ENCODE data around the gene NCAM2.

The NCAM2 gene

DNA sequence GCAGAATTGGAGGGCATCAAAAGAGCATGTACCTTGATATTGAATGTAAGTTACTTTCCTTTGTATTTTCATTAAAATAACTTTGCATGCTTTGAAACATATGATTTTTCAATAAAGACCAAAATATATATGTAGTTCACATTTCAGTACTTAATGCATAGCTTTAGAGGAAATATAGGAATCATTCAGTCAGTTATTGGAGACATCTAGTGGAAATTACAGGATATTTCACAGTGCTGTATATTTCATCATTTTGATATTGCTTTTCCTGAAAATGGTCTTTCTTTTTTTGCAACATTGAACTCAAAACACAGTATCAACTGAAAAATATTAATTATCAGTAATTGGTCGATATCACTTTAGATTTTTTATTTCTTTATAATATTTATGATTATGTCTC, 375.8 kb downstream of the NCAM2 start:
- no peak for DNase-seq (ENCODE audit: extremely low spot score)
- ChIA-PET POLR2A (no interaction called here), CTCF (interaction anchor here (0.6 to 1.0 kb wide), 2 partner anchors 13 to 86 kb away, joined by 3 to 5 read pairs; no protein-coding TSS in a partner anchor)
- TF ChIP-seq FOXM1 (IDR thresholded peaks at IDR 0.05; ENCODE audit: borderline replicate concordance), result no peak
- TF ChIP-seq ZNF384 (IDR thresholded peaks at IDR 0.05), result no peak
- TF ChIP-seq ARNT (IDR thresholded peaks at IDR 0.05), result no peak
- TF ChIP-seq LEF1 (IDR thresholded peaks at IDR 0.05; ENCODE audit: borderline replicate concordance), result no peak
- no peak for TF ChIP-seq SUZ12 (IDR thresholded peaks at IDR 0.05)
- TF ChIP-seq ELF4 (IDR thresholded peaks at IDR 0.05), result no peak
- no peak for TF ChIP-seq BHLHE40 (IDR thresholded peaks at IDR 0.05; ENCODE audit: borderline replicate concordance)
- TF ChIP-seq SP1 (IDR thresholded peaks at IDR 0.05), result no peak
- TF ChIP-seq, protein P1, sequence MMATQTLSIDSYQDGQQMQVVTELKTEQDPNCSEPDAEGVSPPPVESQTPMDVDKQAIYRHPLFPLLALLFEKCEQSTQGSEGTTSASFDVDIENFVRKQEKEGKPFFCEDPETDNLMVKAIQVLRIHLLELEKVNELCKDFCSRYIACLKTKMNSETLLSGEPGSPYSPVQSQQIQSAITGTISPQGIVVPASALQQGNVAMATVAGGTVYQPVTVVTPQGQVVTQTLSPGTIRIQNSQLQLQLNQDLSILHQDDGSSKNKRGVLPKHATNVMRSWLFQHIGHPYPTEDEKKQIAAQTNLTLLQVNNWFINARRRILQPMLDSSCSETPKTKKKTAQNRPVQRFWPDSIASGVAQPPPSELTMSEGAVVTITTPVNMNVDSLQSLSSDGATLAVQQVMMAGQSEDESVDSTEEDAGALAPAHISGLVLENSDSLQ (IDR thresholded peaks at IDR 0.05), result no peak
- no peak for TF ChIP-seq L3MBTL2 (conservative IDR thresholded peaks at IDR 0.05)
- TF ChIP-seq HDGF (IDR thresholded peaks at IDR 0.05; ENCODE audit: borderline replicate concordance), result no peak
- no peak for TF ChIP-seq FOXK2 (IDR thresholded peaks at IDR 0.05)
- TF ChIP-seq FOXA1 (IDR thresholded peaks at IDR 0.05), result no peak
- no peak for TF ChIP-seq TARDBP (IDR thresholded peaks at IDR 0.05)
- no peak for TF ChIP-seq NFRKB (IDR thresholded peaks at IDR 0.05)
- no peak for TF ChIP-seq CTBP1 (IDR thresholded peaks at IDR 0.05; ENCODE audit: borderline replicate concordance)

DNA sequence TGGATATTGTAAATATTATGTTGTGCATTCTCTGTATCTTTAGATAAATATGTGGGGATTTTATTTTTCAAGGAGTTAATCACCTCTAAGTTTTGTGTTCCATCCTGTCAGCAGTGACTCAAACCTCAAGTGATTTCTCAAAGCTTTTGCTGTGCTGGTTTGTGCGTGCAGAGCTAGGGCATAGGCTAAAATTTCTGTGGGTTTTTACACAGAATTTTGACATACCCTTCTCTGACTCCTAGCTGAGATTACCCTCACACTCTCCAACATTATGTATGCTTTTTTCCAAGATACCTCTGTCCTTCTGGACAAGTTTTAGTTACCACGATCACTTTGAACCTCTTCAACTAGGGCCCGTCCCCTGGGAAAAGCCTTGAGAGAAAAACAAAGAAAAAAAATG, 384.9 kb downstream of the NCAM2 start:
- DNase-seq (ENCODE audit: extremely low spot score), result no peak
- TF ChIP-seq CTBP1 (IDR thresholded peaks at IDR 0.05; ENCODE audit: borderline replicate concordance) (no peak), ELF4 (IDR thresholded peaks at IDR 0.05) (no peak), ZNF384 (IDR thresholded peaks at IDR 0.05) (no peak)
- ChIA-PET POLR2A (no interaction called here), CTCF (no interaction called here)

DNA sequence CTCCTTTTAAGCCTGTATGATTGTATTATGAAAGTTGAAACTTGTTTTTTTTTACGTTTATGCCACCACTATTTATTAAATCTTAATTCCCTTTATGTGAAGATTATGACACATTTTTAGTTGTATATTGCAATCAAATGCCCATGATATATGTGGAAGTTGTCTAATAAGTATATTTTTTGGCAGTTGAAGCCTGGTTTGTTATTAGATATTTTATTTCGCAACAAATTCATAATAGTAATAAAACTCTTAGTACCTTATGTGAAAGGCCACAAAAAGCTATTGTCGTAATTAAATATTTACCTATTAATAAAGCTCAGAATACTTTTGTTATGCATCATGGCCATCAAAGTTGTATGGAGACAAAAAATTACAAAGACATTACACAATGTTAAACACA, 386.8 kb downstream of the NCAM2 start:
- TF ChIP-seq FOXK2 (IDR thresholded peaks at IDR 0.05), result no peak
- no peak for TF ChIP-seq L3MBTL2 (conservative IDR thresholded peaks at IDR 0.05)
- no peak for TF ChIP-seq ARNT (IDR thresholded peaks at IDR 0.05)
- TF ChIP-seq SUZ12 (IDR thresholded peaks at IDR 0.05), result no peak
- no peak for TF ChIP-seq FOXA1 (IDR thresholded peaks at IDR 0.05)
- no peak for TF ChIP-seq FOXM1 (IDR thresholded peaks at IDR 0.05; ENCODE audit: borderline replicate concordance)
- no peak for TF ChIP-seq TARDBP (IDR thresholded peaks at IDR 0.05)
- no peak for TF ChIP-seq LEF1 (IDR thresholded peaks at IDR 0.05; ENCODE audit: borderline replicate concordance)
- no peak for TF ChIP-seq ELF4 (IDR thresholded peaks at IDR 0.05)
- TF ChIP-seq HDGF (IDR thresholded peaks at IDR 0.05; ENCODE audit: borderline replicate concordance), result no peak
- ChIA-PET CTCF (interaction anchor here (0.6 kb wide), 1 partner anchor 1549 kb away, joined by 3 read pairs; no protein-coding TSS in a partner anchor), POLR2A (no interaction called here)
- no peak for DNase-seq (ENCODE audit: extremely low spot score)

DNA sequence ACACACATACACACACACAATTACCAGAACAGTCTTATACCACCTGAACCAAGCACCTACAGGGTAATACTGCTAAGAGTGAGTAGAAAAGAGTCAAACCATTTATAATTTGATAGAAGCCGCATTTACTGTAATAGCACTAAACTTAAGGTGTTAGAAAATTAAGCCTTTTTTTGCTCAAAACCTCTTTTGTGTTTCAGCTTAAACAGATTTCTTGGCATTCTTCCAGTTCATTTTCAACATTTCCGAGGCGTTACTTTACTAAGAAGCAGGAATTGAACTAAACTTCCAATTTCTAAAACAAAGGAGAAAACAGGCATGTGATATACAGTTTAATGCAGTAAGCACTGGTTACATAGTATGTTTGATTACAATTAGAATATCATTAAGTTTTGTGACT, 387.2 kb downstream of the NCAM2 start:
- ChIA-PET POLR2A (no interaction called here), CTCF (no interaction called here)
- no peak for DNase-seq (ENCODE audit: extremely low spot score)
- TF ChIP-seq, protein P1 (IDR thresholded peaks at IDR 0.05), result no peak
- TF ChIP-seq ARNT (IDR thresholded peaks at IDR 0.05), result no peak
- TF ChIP-seq HDGF (IDR thresholded peaks at IDR 0.05; ENCODE audit: borderline replicate concordance), result no peak
- no peak for TF ChIP-seq CTBP1 (IDR thresholded peaks at IDR 0.05; ENCODE audit: borderline replicate concordance)
- no peak for TF ChIP-seq FOXK2 (IDR thresholded peaks at IDR 0.05)
- no peak for TF ChIP-seq L3MBTL2 (conservative IDR thresholded peaks at IDR 0.05)
- no peak for TF ChIP-seq SUZ12 (IDR thresholded peaks at IDR 0.05)
- TF ChIP-seq ZNF384 (IDR thresholded peaks at IDR 0.05), result no peak
- no peak for TF ChIP-seq NFRKB (IDR thresholded peaks at IDR 0.05)
- TF ChIP-seq BHLHE40 (IDR thresholded peaks at IDR 0.05; ENCODE audit: borderline replicate concordance), result no peak

DNA sequence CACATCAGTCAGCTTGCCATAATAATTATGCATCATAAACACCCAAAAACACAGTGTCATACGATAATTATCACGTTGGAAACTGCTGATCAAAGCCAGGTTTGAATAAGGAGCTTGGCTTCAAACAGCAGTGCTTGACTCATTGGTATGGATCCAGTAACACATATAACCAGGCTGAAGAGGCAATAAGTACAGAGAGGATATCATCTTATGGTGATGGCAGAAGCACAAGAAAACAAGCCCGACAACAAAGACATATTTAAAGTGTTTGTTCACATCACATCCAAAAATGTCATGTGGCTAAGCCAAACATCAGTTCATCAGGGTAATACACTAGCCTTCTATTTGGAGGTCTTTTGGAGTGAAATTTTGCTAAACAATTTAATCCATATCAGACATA, 389.7 kb downstream of the NCAM2 start:
- ChIA-PET CTCF (no interaction called here), POLR2A (no interaction called here)
- DNase-seq (ENCODE audit: extremely low spot score), result no peak
- TF ChIP-seq FOXA1 (IDR thresholded peaks at IDR 0.05) (no peak), TARDBP (IDR thresholded peaks at IDR 0.05) (no peak), CTBP1 (IDR thresholded peaks at IDR 0.05; ENCODE audit: borderline replicate concordance) (no peak), BHLHE40 (IDR thresholded peaks at IDR 0.05; ENCODE audit: borderline replicate concordance) (no peak), NFRKB (IDR thresholded peaks at IDR 0.05) (no peak), LEF1 (IDR thresholded peaks at IDR 0.05; ENCODE audit: borderline replicate concordance) (no peak), FOXK2 (IDR thresholded peaks at IDR 0.05) (no peak), L3MBTL2 (conservative IDR thresholded peaks at IDR 0.05) (no peak)
- TF ChIP-seq, protein P1 (IDR thresholded peaks at IDR 0.05), result no peak

DNA sequence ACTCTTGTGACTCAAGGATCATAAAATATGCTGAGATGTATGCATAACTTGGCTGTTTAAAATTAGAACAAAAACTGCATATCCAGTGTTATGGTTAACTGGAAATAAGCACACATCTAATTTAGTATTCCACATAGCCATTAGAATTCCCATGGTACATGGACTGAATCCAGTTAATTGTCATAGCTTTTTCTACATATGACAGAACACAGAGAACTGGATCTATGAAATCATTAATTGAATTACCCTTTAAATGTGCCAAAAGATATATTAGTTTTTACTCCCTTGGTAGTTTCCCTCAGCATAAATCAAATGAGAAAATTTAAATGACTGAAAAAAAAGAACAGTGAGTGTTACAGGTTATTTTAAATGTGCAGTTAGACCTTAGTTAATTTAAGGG, 395.9 kb downstream of the NCAM2 start:
- ChIA-PET POLR2A (no interaction called here), CTCF (no interaction called here)
- TF ChIP-seq, protein P1 (IDR thresholded peaks at IDR 0.05), result no peak
- TF ChIP-seq HDGF (IDR thresholded peaks at IDR 0.05; ENCODE audit: borderline replicate concordance), result no peak
- TF ChIP-seq FOXK2 (IDR thresholded peaks at IDR 0.05), result no peak
- no peak for TF ChIP-seq ELF4 (IDR thresholded peaks at IDR 0.05)
- TF ChIP-seq L3MBTL2 (conservative IDR thresholded peaks at IDR 0.05), result no peak
- no peak for TF ChIP-seq SP1 (IDR thresholded peaks at IDR 0.05)
- no peak for TF ChIP-seq BHLHE40 (IDR thresholded peaks at IDR 0.05; ENCODE audit: borderline replicate concordance)
- no peak for TF ChIP-seq NFRKB (IDR thresholded peaks at IDR 0.05)
- no peak for TF ChIP-seq ZNF384 (IDR thresholded peaks at IDR 0.05)
- TF ChIP-seq TARDBP (IDR thresholded peaks at IDR 0.05), result no peak
- no peak for DNase-seq (ENCODE audit: extremely low spot score)
